ENCODE measurements around the gene DUSP28.

The DUSP28 gene

DNA sequence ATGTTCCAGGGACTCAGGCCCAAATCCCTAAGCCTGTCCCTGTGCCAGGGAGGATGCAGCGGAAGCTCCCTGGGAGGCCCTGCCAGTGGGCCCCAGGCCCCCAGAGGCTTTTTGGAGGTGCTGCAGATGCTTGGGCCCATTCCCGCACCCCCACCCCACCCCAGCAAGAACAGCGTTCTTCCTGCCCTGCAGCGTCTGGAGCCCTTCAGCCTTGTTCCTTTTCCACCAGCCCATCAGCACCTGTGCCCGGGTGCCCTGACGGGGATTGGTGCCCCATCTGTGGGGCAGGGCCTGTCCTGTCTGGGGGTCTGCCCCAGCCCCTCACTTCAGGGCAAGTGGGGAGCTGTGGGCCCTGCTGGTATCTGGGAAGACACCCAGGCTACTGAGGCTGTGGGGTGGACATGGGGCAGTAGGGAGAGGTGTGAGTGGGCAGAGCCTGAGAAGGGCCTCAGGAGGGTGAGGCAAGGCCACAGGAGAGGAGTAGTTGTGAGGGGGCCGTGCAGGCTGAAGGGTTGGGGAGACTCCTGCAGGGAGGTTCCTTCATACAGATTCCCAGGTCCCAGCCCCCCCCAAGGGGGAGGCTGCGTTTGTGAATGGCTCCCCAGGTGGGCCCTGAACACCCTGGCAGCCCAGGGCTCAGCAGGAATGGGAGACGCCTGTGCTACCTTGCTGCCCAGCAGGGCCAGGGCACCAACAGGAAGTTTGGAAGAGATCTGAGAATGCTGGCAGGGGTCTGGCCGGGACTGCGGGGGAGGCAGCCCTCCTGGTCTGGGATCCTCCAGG is 10.6 kb downstream of the DUSP28 start:
- no peaks in the 10 kb centered on the region for H3K36me3 ChIP-seq (ENCODE audit: insufficient read depth, low read length)

DNA sequence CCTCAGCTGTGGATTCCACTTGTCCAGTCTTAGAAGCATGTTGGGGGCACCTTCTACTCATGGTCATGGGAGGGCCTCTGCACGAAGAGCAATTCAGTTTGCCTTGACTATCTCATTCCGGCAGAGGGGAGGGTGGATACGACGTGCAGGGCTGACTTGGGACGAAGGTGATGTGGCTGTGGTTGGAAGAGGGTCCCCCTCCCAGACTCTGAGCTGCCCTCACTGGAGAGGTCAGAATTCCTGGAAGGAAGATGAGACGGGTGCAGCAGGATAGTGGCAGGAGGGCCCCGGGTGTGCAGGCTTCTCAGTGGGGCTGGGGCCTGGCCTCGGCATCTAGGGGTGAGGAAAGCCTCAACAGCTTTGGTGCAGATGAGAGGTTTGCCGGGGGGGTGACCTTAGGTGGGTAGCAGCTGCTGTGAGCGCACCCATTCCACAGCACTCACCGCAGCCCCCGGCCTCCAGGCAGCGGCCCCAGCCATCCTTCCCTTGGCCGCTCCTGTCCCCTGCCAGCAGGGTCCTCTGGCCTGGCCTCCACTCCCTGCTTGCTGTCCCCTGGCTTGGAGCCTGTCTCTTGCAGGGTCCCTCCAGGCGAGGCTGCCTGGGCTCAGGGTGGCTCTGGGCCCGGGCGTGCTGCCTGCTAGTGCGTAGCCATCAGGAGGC is 11.3 kb downstream of the DUSP28 start:
- H3K36me3 ChIP-seq (ENCODE audit: insufficient read depth, low read length): no peaks in the 10 kb centered on the region
- H3K9me3 ChIP-seq (ENCODE audit: control insufficient read depth, insufficient read depth, low read length): no peaks in the 10 kb centered on the region
- H3K9ac ChIP-seq (ENCODE audit: low read depth, low read length): no peak overlapping the region
- H3K4me1 ChIP-seq (ENCODE audit: insufficient read depth, low read length): peaks cover 9% of the 10 kb centered on the region; the same call in 1 of the 2 replicates

More for the DNA sequence above, 10.6 kb downstream of the DUSP28 start:
- Histone ChIP-seq H3K9ac (ENCODE audit: low read depth, low read length) (no peak overlapping the region), H3K4me1 (ENCODE audit: insufficient read depth, low read length) (peaks cover 9% of the 10 kb centered on the region; the same call in 1 of the 2 replicates), H3K9me3 (ENCODE audit: control insufficient read depth, insufficient read depth, low read length) (no peaks in the 10 kb centered on the region)

DNA sequence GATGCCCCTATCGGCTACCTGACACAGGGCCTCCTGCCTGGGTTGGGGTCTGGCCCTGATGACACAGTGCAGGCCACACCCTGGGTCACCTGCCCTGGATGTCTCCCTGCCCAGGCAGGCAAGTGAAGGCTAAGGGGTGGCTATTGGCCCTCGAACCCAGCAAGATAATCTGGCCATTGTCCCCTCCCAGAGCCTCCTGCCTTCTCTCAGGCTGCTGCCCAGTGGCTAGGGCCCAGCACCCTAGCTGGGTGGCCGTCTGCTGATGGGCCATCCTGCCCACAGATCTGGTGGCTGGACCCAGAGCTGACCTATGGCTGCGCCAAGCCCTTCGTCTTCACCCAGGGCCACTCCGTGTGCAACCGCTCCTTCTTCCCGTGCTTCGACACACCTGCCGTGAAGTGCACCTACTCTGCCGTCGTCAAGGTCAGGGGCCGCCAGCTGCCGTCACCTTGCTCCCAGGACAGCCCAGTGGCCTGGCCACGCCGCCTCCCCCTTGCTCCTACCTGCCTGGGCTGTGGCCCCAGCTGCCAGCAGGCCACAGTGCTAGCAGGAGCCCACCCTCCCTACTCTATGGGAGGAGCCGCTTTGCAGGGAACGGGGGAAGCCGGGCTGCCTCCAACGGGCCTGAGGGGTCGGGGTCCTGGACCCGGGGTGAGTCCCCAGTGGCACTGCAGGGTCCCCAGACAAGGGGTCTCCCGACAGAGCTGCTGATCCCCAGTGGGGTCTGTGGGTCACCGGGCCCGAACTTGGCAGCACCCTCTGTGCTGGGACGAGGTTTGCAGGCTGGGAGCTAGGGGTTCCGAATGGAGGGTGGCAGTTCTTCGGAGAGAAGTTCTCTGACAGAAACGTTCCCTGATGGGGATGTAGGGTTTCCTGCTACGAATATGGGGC is 12.2 kb downstream of the DUSP28 start:
- no peaks in the 10 kb centered on the region for H3K9me3 ChIP-seq (ENCODE audit: control insufficient read depth, insufficient read depth, low read length)
- no peak overlapping the region for H3K9ac ChIP-seq (ENCODE audit: low read depth, low read length)
- H3K4me1 ChIP-seq (ENCODE audit: insufficient read depth, low read length): 0 out of 2 replicates have a peak, but pooled peaks cover under 1% of the 10 kb centered on the region
- no peaks in the 10 kb centered on the region for H3K36me3 ChIP-seq (ENCODE audit: insufficient read depth, low read length)

DNA sequence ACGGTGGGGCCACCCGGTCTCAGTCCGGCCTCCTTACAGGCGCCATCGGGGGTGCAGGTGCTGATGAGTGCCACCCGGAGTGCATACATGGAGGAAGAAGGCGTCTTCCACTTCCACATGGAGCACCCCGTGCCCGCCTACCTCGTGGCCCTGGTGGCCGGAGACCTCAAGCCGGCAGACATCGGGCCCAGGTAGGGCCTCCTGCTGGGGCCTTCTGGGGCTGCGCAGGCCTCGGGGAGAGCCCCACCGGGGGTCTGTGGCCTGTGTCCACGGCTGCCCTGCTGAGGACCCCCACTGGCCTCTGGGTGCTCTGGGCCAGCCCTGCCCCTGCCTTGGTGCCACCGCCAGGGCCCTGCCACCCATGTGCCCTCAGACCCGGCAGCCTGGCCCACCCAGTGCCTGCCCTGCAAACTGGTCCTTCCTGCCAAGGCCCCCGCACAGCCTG is 12.9 kb downstream of the DUSP28 start:
- H3K4me1 ChIP-seq (ENCODE audit: insufficient read depth, low read length): no peaks in the 10 kb centered on the region
- no peak overlapping the region for H3K9ac ChIP-seq (ENCODE audit: low read depth, low read length)
- no peaks in the 10 kb centered on the region for H3K36me3 ChIP-seq (ENCODE audit: insufficient read depth, low read length)
- H3K9me3 ChIP-seq (ENCODE audit: control insufficient read depth, insufficient read depth, low read length): no peaks in the 10 kb centered on the region

DNA sequence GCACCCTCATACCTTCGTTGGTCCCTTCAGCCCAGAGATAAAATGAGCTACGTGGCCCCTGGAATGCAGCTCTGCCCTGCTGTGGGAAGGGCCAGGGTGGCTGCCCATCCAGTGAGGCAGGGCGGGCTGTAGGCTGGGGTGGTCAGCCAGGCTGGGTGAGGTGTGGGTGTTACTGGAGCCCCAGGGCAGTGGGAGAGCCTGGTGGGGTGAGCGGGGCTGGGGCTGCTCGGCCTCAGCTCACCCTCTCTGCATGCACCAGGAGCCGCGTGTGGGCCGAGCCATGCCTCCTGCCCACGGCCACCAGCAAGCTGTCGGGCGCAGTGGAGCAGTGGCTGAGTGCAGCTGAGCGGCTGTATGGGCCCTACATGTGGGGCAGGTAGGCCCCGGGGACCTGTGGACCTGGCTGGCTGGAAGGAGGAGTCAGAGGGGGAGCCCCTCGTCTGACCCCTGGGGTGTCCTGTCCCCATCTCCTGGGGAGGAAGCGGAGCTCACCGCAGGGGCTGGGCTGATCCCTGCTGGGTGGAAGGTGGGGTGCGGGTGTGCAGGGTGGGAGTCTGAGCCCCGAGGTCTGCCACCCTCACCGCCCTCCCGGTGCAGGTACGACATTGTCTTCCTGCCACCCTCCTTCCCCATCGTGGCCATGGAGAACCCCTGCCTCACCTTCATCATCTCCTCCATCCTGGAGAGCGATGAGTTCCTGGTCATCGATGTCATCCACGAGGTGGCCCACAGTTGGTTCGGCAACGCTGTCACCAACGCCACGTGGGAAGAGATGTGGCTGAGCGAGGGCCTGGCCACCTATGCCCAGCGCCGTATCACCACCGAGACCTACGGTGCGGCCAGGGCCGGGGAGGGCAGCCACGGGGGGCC is 13.6 kb downstream of the DUSP28 start:
- Histone ChIP-seq H3K4me1 (ENCODE audit: insufficient read depth, low read length) (no peaks in the 10 kb centered on the region), H3K9ac (ENCODE audit: low read depth, low read length) (no peak overlapping the region), H3K9me3 (ENCODE audit: control insufficient read depth, insufficient read depth, low read length) (no peaks in the 10 kb centered on the region), H3K36me3 (ENCODE audit: insufficient read depth, low read length) (no peaks in the 10 kb centered on the region)

DNA sequence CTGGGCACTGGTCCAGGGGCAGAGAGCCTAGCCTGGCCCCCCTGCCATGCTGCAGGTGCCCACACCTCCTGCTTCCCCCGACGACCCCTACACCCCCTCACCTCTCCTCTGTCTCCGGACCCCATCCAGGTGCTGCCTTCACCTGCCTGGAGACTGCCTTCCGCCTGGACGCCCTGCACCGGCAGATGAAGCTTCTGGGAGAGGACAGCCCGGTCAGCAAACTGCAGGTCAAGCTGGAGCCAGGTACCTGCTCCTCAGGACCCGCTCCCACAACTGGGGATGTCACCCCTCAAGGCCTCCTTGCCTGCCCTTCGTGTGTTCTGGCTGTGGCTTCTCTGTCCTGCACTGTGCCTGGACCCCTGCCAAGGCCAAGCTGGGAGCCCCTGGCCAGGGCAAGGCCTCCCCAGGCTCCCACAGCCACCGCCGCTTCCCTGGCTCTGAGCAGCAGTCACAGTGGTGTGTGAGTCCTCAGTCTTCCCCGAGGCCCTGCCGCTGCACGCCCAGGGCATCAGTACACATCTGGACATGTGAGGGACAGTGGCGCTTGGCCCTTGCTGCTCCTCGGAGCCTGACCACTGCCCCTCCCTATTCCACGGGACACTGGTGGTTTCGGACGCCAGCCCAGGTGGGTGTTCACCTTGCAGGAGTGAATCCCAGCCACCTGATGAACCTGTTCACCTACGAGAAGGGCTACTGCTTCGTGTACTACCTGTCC is 14.4 kb downstream of the DUSP28 start:
- Histone ChIP-seq H3K9ac (ENCODE audit: low read depth, low read length) (no peak overlapping the region), H3K9me3 (ENCODE audit: control insufficient read depth, insufficient read depth, low read length) (no peaks in the 10 kb centered on the region), H3K4me1 (ENCODE audit: insufficient read depth, low read length) (peaks cover 2% of the 10 kb centered on the region; the same call in 1 of the 2 replicates), H3K36me3 (ENCODE audit: insufficient read depth, low read length) (no peaks in the 10 kb centered on the region)

DNA sequence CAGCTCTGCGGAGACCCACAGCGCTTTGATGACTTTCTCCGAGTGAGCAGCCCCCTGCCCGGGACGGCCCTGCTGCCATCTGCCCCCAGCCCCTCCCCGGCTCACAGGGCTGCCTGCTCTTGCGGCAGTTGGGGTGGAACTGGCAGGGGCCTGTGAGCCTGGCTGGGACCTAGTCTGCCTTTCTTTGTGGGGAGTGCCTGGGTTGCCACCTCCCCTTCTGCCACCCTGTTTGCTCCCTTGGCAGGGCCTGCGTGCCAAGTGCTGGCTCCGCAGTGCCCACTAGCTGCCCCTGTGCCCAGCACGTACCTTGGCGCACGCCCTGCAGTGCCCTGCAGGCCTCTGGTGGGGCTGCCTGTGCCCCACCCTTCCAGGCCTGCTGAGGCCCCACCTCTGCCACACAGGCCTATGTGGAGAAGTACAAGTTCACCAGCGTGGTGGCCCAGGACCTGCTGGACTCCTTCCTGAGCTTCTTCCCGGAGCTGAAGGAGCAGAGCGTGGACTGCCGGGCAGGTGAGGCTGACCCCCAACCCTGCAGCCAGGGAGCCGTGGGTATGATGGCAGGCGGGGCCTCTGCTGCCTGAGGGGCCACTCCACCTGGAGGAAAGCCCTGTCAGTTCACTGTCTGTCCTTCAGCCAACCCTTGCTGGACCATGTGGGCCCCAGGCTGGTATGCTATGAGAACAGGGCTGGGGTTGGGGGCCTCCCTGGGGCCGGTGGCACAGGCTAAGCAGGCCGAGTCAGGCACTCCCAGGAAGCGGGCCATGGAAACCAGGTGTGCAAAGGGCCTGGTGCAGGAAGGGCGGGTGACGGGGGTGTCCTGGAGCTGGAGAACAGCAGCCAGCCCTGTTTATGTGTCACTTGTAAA is 15.2 kb downstream of the DUSP28 start:
- Histone ChIP-seq H3K9me3 (ENCODE audit: control insufficient read depth, insufficient read depth, low read length) (no peaks in the 10 kb centered on the region), H3K36me3 (ENCODE audit: insufficient read depth, low read length) (no peaks in the 10 kb centered on the region), H3K9ac (ENCODE audit: low read depth, low read length) (no peak overlapping the region), H3K4me1 (ENCODE audit: insufficient read depth, low read length) (peaks cover 6% of the 10 kb centered on the region; the same call in 1 of the 2 replicates)

DNA sequence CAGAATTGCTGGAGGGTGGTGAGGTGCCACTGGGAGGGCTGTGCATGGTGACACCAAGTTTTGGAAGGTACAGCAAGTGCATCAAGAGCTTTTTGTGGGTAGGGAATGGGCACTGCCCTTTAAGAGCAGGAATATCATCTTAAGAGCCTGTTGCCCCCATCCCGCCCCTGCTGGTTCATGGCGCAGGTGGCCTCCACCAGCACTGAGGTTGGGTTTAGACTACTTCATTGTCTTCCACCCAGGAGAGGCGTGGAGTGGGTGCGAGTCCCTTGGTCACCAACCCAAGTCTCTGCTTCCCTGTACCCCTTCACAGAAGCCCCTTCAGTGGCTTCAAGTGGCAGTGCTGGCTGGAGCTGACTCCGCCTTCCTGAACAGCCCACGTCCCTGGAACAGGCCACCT is 15.9 kb downstream of the DUSP28 start:
- Histone ChIP-seq H3K4me1 (ENCODE audit: insufficient read depth, low read length) (peaks cover 6% of the 10 kb centered on the region; the same call in 1 of the 2 replicates), H3K9me3 (ENCODE audit: control insufficient read depth, insufficient read depth, low read length) (no peaks in the 10 kb centered on the region), H3K9ac (ENCODE audit: low read depth, low read length) (no peak overlapping the region), H3K36me3 (ENCODE audit: insufficient read depth, low read length) (no peaks in the 10 kb centered on the region)

DNA sequence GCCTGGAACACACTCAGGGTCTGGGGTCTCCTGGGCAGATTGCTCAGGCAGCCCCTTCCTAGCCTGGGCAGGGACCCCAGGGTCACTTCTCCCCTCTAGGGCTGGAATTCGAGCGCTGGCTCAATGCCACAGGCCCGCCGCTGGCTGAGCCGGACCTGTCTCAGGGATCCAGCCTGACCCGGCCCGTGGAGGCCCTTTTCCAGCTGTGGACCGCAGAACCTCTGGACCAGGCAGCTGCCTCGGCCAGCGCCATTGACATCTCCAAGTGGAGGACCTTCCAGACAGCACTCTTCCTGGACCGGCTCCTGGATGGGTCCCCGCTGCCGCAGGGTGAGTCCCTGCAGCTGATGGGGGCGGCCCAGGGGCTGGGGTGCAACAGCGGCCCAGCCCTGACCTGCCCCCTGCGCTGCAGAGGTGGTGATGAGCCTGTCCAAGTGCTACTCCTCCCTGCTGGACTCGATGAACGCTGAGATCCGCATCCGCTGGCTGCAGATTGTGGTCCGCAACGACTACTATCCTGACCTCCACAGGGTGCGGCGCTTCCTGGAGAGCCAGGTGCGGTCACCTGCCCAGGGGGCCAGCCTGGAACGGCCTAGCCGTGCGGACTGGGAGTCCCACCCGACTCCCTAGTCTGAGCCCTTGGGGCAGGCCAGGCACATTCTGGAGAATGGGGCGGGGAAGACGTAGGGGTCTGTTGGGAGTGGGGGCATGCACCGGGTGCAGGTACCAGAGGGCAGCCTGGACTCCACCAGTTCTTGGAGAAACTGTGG is 16.5 kb downstream of the DUSP28 start:
- Histone ChIP-seq H3K9me3 (ENCODE audit: control insufficient read depth, insufficient read depth, low read length) (no peaks in the 10 kb centered on the region), H3K36me3 (ENCODE audit: insufficient read depth, low read length) (no peaks in the 10 kb centered on the region), H3K9ac (ENCODE audit: low read depth, low read length) (no peak overlapping the region), H3K4me1 (ENCODE audit: insufficient read depth, low read length) (peaks cover 6% of the 10 kb centered on the region; the same call in 1 of the 2 replicates)

DNA sequence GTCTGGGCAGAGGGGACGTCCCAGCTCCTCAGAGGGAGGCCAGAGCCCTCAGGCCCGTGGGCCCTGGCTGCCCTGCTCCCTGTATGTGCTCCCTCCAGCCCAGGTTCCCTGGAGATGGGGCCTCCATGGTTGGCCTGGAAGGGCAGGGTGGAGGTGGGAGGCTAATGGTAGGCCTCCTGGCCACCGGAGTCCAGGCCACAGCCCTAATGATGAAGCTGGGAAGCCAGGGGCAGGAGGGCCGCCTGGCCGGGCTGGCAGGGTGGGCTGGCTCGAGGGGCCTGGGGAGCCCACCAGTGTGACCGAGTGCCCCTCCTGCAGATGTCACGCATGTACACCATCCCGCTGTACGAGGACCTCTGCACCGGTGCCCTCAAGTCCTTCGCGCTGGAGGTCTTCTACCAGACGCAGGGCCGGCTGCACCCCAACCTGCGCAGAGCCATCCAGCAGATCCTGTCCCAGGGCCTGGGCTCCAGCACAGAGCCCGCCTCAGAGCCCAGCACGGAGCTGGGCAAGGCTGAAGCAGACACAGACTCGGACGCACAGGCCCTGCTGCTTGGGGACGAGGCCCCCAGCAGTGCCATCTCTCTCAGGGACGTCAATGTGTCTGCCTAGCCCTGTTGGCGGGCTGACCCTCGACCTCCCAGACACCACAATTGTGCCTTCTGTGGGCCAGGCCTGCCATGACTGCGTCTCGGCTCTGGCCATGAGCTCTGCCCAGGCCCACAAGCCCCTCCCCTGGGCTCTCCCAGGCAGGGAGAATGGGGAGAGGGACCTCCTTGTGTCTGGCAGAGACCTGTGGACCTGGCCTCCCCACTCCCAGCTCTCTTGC is 17.3 kb downstream of the DUSP28 start:
- Histone ChIP-seq H3K9ac (ENCODE audit: low read depth, low read length) (no peak overlapping the region), H3K9me3 (ENCODE audit: control insufficient read depth, insufficient read depth, low read length) (no peaks in the 10 kb centered on the region), H3K36me3 (ENCODE audit: insufficient read depth, low read length) (no peaks in the 10 kb centered on the region), H3K4me1 (ENCODE audit: insufficient read depth, low read length) (peaks cover 13% of the 10 kb centered on the region)

DNA sequence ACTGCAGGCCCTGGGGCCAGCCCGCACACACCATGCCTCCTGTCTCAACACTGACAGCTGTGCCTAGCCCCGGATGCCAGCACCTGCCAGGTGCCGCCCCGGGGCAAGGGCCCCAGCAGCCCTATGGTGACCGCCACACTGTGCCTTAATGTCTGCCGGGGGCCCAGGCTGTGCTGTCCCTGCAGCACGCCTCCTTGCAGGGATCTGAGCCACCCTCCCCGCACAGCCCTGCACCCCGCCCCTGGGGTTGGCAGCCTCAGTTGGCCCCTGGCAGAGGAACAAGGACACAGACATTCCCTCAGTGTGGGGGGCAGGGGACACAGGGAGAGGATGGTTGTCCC is 17.9 kb downstream of the DUSP28 start:
- H3K36me3 ChIP-seq (ENCODE audit: insufficient read depth, low read length): no peaks in the 10 kb centered on the region
- no peak overlapping the region for H3K9ac ChIP-seq (ENCODE audit: low read depth, low read length)
- H3K4me1 ChIP-seq (ENCODE audit: insufficient read depth, low read length): peaks cover 18% of the 10 kb centered on the region
- H3K9me3 ChIP-seq (ENCODE audit: control insufficient read depth, insufficient read depth, low read length): no peaks in the 10 kb centered on the region
